NCI-H2081 treated with DMSO at 0.1 percent for 48 hours (cell line): ENCODE results near the gene DUSP2.

Source experiments
- DNase-seq: peaks from one replicate; lab custom pipeline; 2025; lab: John Stamatoyannopoulos, UW

The DUSP2 gene

GRCh38 chr2:96099861-96100798 lies 45.1 kb downstream of the DUSP2 start:
- DNase-seq: no peak

GRCh38 chr2:96098900-96099590 lies 46.2 kb downstream of the DUSP2 start:
- DNase-seq: no peak

- DNase-seq: no peak
These were observed 47.1 kb downstream of the DUSP2 start for GRCh38 chr2:96097951-96098823.

- DNase-seq: no peak
These were observed 47.8 kb downstream of the DUSP2 start for GRCh38 chr2:96097441-96097840.

GRCh38 chr2:96095116-96095636 lies 50.1 kb downstream of the DUSP2 start:
- no peak for DNase-seq

- DNase-seq: no peak
These were observed 51.7 kb downstream of the DUSP2 start for GRCh38 chr2:96093528-96093927.
